Endothelial cell of umbilical vein (primary cell): ENCODE data around the gene ATXN7. TPM values are rescaled to one million over a fixed set of nuclear protein-coding genes. Genes with fewer than 3 reads are reported as not detected.

ENCODE experiments used
- BruUV-seq: library from RNA; stranded (reverse); fragments of 400-500 nt; replicated peaks from 2 replicates; lab custom pipeline; 2021; lab: Mats Ljungman, UMichigan
- CTCF ChIA-PET: fragments of 300-600, 350-600 bp; sonication (Branson Sonifier 250); formaldehyde crosslinking; loops from one replicate; lab custom pipeline; 2021; ENCODE audit warnings: antibody characterized with exemption, inconsistent platforms; lab: Charles Lee
- POLR2A ChIA-PET: fragments of 300-600, 350-600 bp; sonication (Branson Sonifier 250); formaldehyde crosslinking; loops from one replicate; lab custom pipeline; 2021; ENCODE audit warnings: antibody characterized with exemption, inconsistent platforms; lab: Charles Lee
- DNase-seq: peaks from one replicate; pipeline ENCODE4 v3.0.0-alpha.2; 2011; ENCODE audit warnings: low read depth, low spot score
- FAIRE-seq: peaks from 2 replicates; lab custom pipeline; 2011; peaks lifted over from hg19 to GRCh38; lab: Jason Lieb, UNC
- H2AFZ ChIP-seq: 2 replicates; pipeline ENCODE4 v1.6.0; 2012; ENCODE audit warnings: low read depth, low read length, control low read depth, inconsistent platforms
- H3K27ac ChIP-seq: 2 replicates; pipeline ENCODE4 v1.5.1; 2011; ENCODE audit warnings: low read depth, mild to moderate bottlenecking, control low read depth, low read length, moderate library complexity; ENCODE audit not compliant: insufficient read depth
- H3K27me3 ChIP-seq, 2 experiments: 2 replicates each; pipeline versions ENCODE4 v1.6.0 to v1.6.1; 2011; ENCODE audit warnings: low read length in 2 of 2, mixed read lengths in 1 of 2; ENCODE audit not compliant: control insufficient read depth in 2 of 2, insufficient read depth in 2 of 2
- H3K36me3 ChIP-seq, 2 experiments: 2 replicates in 1 of 2; 3 replicates in 1 of 2; pipeline ENCODE4 v1.5.1; 2011; ENCODE audit warnings: low read length in 2 of 2, mild to moderate bottlenecking in 1 of 2, moderate library complexity in 1 of 2; ENCODE audit not compliant: control insufficient read depth in 2 of 2, insufficient read depth in 2 of 2; ENCODE audit errors: extremely low read depth in 1 of 2
- H3K4me1 ChIP-seq: 3 replicates; pipeline ENCODE4 v1.5.1; 2011; ENCODE audit warnings: mild to moderate bottlenecking, low read length; ENCODE audit not compliant: control insufficient read depth, insufficient read depth; ENCODE audit errors: extremely low read depth
- H3K4me2 ChIP-seq: 2 replicates; pipeline ENCODE4 v1.6.1; 2011; ENCODE audit warnings: low read length, control low read depth, mixed read lengths; ENCODE audit not compliant: insufficient read depth
- H3K4me3 ChIP-seq, 3 experiments: fragments of 200-600 bp in 1 of 3; sonication (generic), shearing (Covaris generic) in 1 of 3; replicated peaks in 1 of 3; 2 replicates each; pipeline ENCODE4 v1.5.1; 2011 to 2016; ENCODE audit warnings: control low read depth in 3 of 3, low read length in 3 of 3, mild to moderate bottlenecking in 2 of 3, inconsistent platforms in 1 of 3, low read depth in 1 of 3, moderate library complexity in 1 of 3; ENCODE audit not compliant: insufficient read depth in 1 of 3
- H3K79me2 ChIP-seq: 2 replicates; pipeline ENCODE4 v1.6.0; 2012; ENCODE audit warnings: low read length, inconsistent platforms; ENCODE audit not compliant: control insufficient read depth, insufficient read depth
- H3K9ac ChIP-seq: replicated peaks from 2 replicates; pipeline ENCODE3; 2011; ENCODE audit warnings: low read length, control low read depth; ENCODE audit not compliant: insufficient read depth; ENCODE audit errors: extremely low read depth
- H3K9me1 ChIP-seq: replicated peaks from 3 replicates; pipeline ENCODE4 v1.6.0; 2011; ENCODE audit warnings: mild to moderate bottlenecking, low read length; ENCODE audit not compliant: control insufficient read depth, insufficient read depth; ENCODE audit errors: extremely low read depth
- H3K9me3 ChIP-seq: replicated peaks from 2 replicates; pipeline ENCODE4 v1.5.1; 2012; ENCODE audit warnings: low read length, inconsistent platforms; ENCODE audit not compliant: control insufficient read depth, insufficient read depth
- H4K20me1 ChIP-seq: replicated peaks from 2 replicates; pipeline ENCODE3; 2011; ENCODE audit warnings: mild to moderate bottlenecking, low read length; ENCODE audit not compliant: control insufficient read depth, insufficient read depth; ENCODE audit errors: extremely low read depth
- CTCF ChIP-seq, 2 donors: IDR thresholded peaks; 1 replicate in 1 of 2; 2 replicates in 1 of 2; pipeline ENCODE4 v1.5.1; 2011; ENCODE audit warnings: low read length in 2 of 2, mild to moderate bottlenecking in 2 of 2, moderate library complexity in 2 of 2, control low read depth in 1 of 2, inconsistent platforms in 1 of 2, low read depth in 1 of 2; ENCODE audit not compliant: insufficient read depth in 1 of 2; ENCODE audit errors: extremely low read depth in 1 of 2
- EZH2 ChIP-seq: IDR thresholded peaks from 2 replicates; pipeline ENCODE4 v1.6.1; 2012; ENCODE audit warnings: borderline replicate concordance, low read depth, mild to moderate bottlenecking, moderate library complexity, low read length, inconsistent platforms; ENCODE audit not compliant: severe bottlenecking
- FOS ChIP-seq: IDR thresholded peaks from 2 replicates; pipeline ENCODE4 v1.6.1; 2011; ENCODE audit warnings: mild to moderate bottlenecking, low read length, moderate library complexity, borderline replicate concordance; ENCODE audit not compliant: insufficient read depth
- GATA2 ChIP-seq: IDR thresholded peaks from 2 replicates; pipeline ENCODE4 v1.7.0; 2011; ENCODE audit warnings: low read depth, mild to moderate bottlenecking, moderate library complexity, mixed read lengths, low read length; ENCODE audit not compliant: insufficient read length, insufficient read depth
- JUN ChIP-seq: IDR thresholded peaks from 2 replicates; pipeline ENCODE4 v1.6.1; 2011; ENCODE audit warnings: borderline replicate concordance, low read depth; ENCODE audit not compliant: insufficient read length, insufficient read depth
- MAX ChIP-seq: IDR thresholded peaks from 2 replicates; pipeline ENCODE4 v1.6.1; 2011; ENCODE audit not compliant: insufficient read depth, insufficient read length
- MYC ChIP-seq: IDR thresholded peaks from one replicate; pipeline ENCODE4 v1.6.1; 2011; ENCODE audit warnings: mild to moderate bottlenecking, low read depth, low read length
- POLR2A ChIP-seq: IDR thresholded peaks from 2 replicates; pipeline ENCODE4 v1.6.1; 2012; ENCODE audit warnings: low read depth, mild to moderate bottlenecking, control low read depth, low read length
- POLR2AphosphoS5 ChIP-seq: IDR thresholded peaks from 2 replicates; pipeline ENCODE4 v1.6.1; 2012; ENCODE audit warnings: low read depth, mild to moderate bottlenecking, control low read depth, low read length, moderate library complexity; ENCODE audit not compliant: insufficient read depth
- dilution Hi-C: fragments of 300-500 bp; cut with MboI; formaldehyde crosslinking; loops from one replicate; pipeline ENCODE4 v1.15.0; 2019; ENCODE audit warnings: low sequenced_read_pairs; ENCODE audit not compliant: extremely low pct_ligation_motif_present
- intact Hi-C: fragments of 100-400 bp; cut with micrococcal nuclease; formaldehyde crosslinking; loops from one replicate; pipeline ENCODE4 v1.10.0; 2022
- polyA plus RNA-seq, 4 experiments: library from polyadenylated mRNA; depleted of rRNA in 3 of 4; stranded (reverse) in 3 of 4; unstranded in 1 of 4; fragments of >200 nt; gene quantifications; 2 replicates each; pipeline versions ENCODE4 v1.2.1 to v1.2.3, GENCODE V29; 2011 to 2012; ENCODE audit warnings: missing spikeins in 1 of 4
- total RNA-seq: library from RNA; stranded (reverse); gene quantifications from 2 replicates; pipeline ENCODE4 v1.2.3, GENCODE V29; 2021

Gene ATXN7
- total and polyA plus RNA-seq, 2 donors (not counting 3 experiments of a cell fraction or from before 2014, with no cell fraction given), result 21.2 to 34.7 TPM

GRCh38 chr3:63875510-63875909 is 11.8 kb downstream of the ATXN7 start:
- POLR2A ChIA-PET, result interaction anchor here (0.6 kb wide), 1 partner anchor 9 kb away, joined by 3 read pairs; no protein-coding TSS in a partner anchor
- FAIRE-seq (no peak), DNase-seq (no peak)
- peaks cover 5% of the 10 kb centered on the region for H4K20me1 ChIP-seq
- no peaks in the 10 kb centered on the region for H3K9me3 ChIP-seq
- peaks cover 62% of the 10 kb centered on the region for H3K79me2 ChIP-seq
- H3K9ac ChIP-seq, result no peak overlapping the region
- no peaks in the 10 kb centered on the region for H3K27me3 ChIP-seq
- H3K4me1 ChIP-seq, result peaks cover 2% of the 10 kb centered on the region
- H3K36me3 ChIP-seq, result no peaks in the 10 kb centered on the region
- dilution Hi-C loops (no loop called here), intact Hi-C loops (no loop called here)
- TF ChIP-seq MAX (no peak), FOS (no peak), CTCF (IDR thresholded peaks at IDR 0.05; ENCODE audit: extremely low read depth in 1 of 2, insufficient read depth in 1 of 2, low read depth in 1 of 2, low read length in 2 of 2) (no peak), MYC (no peak), EZH2 (no peak), JUN (no peak), POLR2A (no peak), POLR2AphosphoS5 (no peak), GATA2 (no peak)
- H3K4me3 ChIP-seq, result no peak overlapping the region
- H3K27ac ChIP-seq, result no peak overlapping the region
- CTCF ChIA-PET, result no interaction called here
- H3K9me1 ChIP-seq, result no peaks in the 10 kb centered on the region
- no peak overlapping the region for H2AFZ ChIP-seq
- no TSS peak for BruUV-seq
- H3K4me2 ChIP-seq, result no peak overlapping the region
